Globus pallidus (tissue), 1 donor: ENCODE data around the gene TRERF1.
"Not testable (repeated sequence)": the region's sequence is repeated elsewhere in the genome, so short reads cannot be mapped to it uniquely, and the experiment has no call there.

Source experiments
- DNase-seq: peaks from one replicate; pipeline ENCODE4 v3.0.0-alpha.2; 2015; ENCODE audit warnings: low spot score

Gene TRERF1

DNA sequence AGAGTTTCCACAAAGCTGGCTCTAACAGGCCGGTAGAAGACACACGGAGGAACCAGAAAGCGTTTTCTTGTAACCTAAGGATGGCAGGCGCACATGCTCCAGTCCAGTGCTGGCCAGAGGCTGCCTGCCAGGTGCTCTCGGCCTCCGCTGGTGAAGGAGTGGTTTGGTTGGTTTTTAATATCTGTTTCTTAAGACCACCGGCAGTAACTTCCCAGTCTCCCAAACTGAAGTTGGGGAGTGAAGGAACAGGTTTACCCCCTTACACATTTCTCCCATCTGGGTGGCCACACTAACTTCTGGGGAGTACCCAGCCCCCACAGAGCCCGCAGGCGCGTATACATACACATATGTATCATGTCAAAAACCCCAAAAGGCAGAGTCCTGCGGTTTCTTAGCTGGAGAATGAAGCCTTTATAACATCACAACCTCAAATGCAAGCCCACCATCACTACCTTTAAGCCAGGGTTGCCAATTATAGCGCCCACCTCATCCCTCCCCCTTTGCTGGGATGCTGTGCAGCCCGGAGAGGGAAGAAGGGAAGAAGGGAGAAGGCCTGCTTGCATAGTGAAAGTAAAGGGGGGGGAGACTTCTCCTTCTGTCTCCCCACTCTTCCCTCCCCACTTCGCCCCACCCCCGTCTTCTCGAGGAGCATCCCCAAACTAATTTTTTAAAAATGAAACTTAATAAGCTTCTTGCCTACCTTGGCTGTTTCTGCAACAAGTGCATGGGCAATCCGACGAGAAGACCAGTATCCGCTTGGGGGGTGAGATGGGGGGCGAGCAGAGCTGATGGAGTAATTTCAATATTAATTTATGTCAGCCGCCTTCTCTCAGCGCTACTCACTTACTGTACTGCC, 1.0 kb downstream of the TRERF1 start:
- DNase-seq = peak; percentile 9

DNA sequence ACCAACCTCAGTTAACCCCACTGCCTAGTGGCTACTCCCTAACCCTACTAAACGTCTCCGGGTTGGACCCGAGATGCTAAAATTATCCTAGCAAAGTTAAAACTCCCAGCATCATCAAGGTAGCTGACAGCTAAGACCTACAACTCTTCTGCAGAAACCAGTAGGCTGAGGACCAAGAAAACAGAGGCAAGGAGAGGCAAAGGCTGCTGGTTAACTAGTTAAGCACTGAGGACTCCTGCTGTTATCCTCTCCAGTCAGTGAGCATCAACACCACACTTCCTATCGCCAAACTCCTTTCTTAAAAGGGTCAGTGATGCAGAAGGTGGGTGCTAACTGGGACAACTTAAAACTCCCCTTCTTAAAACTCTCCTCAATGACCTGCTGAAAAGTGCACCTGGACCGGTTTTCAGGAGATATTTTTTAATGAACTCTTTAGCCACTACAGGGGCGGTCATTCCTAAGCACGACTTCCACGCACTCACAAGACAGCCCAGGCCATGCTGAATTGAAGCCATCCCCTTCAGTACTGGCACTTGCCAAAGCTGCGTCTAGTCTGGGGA, 1.7 kb downstream of the TRERF1 start:
- no peak for DNase-seq

DNA sequence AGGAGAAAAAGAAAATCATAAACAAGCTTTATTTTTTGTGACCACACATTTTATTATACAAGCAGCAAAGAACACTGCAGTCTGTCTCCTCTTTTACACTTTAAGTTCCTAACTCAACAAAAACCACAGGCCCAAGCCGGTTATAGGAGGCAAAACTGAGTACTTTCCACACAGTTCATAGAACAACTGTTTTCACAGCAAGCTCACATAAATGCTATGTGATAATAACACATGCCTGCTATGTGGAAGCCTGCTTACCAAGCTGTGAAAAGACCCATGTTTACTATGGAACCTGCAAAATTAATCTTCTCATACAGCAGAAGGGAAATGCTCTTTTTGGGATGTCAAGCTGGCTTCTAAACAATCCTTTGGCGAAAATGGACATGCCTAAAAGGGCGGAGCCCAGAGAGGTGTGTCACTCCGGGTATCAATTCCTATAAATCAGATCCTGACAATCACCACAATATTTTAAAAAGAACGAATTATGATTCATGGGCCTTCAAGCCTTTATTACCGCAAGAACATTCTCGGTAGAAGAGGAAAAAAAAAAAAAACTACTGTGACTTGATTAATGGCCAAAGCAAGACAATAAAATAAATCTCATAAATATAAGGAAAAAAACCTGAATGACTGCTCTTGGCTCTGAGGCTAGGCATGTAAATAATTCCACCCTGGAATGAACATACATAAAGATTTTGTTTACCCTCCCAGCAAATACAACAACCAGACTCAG, 2.6 kb downstream of the TRERF1 start:
- no peak for DNase-seq

DNA sequence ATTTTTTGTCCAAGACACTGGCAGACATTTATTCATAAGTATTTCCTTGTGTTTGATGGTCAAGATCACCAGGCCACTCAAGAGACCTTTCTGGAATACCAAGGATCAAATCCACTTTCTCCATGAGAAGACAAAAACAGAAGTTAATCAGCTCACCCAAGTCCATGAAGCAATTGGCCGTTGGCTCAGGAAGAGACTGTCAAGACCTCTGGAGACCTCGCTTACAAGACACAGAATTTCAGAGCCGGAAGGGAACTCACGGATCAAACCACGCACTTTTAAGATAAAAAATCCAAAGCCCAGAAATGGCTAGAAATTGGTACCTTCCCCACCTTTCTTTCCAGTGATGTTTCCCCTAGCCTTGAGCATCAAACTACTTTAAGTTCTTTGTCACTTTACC, 3.3 kb downstream of the TRERF1 start:
- no peak for DNase-seq

DNA sequence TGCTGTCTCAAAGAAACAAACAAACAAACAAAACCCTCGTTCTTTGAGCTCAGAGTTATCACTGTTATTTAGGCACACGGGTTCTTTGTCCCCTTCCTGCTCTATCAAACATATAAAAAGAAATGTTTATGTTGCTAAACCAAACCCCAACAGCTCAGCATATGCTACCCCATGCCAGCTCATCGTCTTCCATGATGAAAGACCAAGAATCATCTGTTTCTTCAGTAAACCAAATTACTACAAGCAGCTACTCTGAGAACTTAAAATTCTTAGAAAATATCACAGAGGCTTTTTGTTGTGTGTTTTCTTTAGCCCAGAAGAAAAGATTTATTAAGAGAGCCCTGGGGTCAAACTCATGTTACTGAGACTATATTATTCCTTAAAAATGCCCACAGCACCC, 4.7 kb downstream of the TRERF1 start:
- no peak for DNase-seq

DNA sequence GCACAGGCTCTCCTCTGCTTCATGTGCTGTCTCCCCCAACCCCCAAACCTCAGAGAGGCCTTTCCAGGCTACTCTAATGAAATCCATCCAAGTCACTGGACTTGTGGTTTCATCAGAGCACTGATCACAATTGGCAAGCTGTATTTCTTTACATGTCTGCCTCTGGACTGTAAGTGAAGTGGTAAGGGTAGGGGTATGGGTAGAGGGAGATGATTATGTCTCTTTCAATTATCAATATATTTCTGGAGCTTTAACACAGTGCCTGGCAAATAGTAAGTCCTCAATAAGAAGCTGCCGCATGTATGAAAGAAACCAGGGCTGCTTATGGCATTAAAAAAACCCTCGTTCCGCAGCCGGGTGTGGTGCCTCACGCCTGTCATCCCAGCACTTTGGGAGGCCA, 5.4 kb downstream of the TRERF1 start:
- no peak for DNase-seq

DNA sequence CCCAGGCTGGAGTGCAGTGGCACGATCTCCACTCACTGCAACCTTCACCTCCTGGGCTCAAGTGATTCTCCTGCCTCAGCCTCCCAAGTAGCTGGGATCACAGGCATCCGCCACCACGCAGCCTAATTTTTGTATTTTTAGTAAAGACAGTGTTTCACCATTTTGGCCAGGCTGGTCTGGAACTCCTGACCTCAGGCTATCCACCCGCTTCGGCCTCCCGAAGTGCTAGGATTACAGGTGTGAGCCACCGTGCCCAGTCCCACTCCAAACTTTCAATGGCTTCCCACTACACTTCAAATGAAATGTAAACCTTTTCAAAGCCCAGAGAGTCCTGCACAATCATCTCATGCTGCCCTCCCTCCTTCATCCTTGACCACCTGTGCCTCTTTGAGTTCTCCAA, 5.8 kb downstream of the TRERF1 start:
- DNase-seq = not testable (repeated sequence)

DNA sequence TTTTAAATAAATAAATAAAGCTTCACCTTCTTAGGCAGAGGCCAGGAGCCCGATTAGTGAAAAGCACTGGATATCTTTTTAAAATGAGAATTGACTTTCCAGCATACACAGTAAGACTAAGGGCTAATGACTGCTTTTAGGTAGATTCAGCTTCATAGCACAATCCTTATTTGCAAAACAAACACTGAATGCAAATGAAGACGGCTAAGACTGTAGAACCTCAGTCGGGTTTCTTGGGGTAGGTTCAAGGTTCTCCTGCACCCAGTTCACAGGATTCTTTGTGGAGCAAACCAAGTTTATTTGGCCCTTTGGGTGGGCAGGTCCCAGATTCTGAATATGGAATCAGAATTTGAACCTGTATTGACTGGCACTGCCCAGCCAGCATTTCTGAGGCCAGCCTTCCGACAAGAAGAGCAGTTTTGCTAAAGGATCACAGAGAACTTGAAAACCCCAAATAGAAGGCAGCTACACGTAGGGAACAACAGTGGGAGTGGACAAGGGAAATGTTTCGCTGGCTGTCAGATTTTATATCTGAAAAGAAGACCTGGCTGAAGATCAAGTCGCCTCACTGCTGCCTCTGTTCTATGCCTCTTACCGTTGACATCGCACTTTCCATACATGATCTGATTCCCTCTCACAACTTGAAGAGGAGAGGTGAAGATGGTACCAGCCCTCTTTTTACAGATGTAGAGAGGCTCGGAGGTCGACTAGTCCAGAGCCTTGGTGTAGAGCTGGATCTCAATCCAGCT, 8.2 kb downstream of the TRERF1 start:
- no peak for DNase-seq

DNA sequence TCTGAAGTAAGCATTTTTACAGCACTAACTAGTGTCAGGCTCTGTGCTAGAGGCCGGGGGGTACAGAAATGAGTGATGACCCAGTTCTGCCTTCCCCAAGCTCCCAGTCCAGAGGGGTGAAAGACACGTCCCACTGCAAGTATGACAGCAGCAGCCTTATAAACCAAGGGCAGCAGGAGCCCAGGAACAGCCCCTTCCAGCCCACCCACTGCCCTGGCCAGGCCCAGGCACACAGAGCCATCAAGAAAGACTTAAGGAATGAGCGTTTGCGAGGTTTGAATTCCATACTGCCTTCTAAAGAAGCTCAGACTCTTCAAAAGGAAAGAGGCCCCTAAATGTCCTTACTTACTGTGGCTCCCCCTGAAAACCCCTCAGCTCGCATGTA, 10.0 kb downstream of the TRERF1 start:
- no peak for DNase-seq

DNA sequence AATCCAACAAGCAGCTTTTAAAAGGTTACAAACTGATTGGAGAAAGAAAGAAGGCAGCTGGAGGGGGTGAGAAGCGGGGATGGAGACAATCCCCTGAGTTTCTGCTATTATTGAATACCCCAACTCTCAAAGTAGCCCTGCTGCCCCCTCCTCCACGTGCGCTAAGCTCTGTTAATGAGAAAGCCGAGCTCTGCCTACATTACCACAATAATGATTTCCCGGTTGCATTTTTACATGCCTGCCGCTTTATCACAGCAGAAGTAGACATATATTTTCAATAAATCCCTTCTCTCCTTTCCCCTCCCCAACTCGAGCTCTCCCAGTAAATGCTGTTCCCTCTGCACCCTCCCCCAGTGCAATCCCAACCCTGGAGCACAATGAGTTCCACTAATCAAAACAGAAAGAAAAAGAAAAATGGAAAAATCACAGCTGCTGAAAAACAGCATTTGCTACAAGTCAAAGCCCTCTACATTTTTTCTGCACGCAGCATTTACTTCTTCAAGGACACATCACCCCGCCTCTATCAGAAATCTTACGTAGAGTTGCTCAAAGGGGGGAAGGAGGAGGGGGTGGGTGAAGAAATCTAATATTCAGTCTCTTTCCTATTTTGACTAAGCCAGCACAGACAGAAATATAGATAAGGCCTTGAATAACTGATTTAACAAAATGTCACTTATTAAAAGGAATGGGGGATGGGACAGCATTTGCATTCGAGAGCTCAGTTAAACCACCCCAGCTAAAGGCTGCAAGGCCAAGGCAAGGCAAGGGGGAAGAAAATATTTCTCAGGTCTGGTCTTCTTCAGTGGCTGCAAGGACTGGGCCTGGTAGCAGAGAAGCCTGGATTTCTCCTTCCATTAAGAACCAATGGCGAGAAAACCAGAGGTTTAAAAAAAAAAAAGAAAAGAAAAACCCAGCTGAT, 10.7 kb downstream of the TRERF1 start:
- DNase-seq = no peak

DNA sequence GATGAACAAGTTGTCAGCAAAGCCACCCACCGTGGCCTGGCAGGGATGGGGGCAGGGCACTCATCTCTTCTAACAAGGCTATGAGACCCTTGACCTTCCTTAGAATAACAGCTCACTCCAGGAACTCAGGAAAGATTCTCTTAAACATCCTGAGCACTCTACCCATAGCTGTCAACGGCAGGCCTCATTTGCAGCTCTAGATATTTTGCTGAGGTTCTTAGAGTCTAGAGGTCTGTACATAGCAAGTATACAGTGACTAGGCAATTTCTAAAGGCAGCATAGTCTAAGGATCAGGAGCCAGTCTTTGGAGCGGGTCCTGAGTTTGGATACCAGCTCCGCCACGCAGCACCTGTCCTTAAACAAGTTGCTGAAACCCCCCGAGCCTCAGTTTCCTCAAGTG, 11.7 kb downstream of the TRERF1 start:
- DNase-seq = no peak

DNA sequence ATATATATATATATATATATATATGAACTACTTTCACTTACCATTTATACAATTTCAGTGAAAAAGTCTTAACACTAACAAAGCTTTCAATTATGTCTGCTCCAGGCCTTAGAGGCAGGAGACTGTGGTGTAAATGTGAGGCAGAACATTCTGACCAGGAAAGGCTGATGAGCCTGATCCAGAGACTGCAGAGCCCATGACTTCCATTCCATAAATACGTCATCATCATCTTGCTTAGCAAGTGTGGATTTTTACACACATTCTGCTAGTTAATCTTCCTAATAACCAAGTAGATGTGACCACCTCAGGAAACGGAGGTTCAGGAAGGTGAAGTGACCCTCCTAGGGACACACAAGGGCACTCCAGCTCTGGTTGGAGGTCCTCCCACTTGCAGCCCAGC, 14.9 kb downstream of the TRERF1 start:
- no peak for DNase-seq

DNA sequence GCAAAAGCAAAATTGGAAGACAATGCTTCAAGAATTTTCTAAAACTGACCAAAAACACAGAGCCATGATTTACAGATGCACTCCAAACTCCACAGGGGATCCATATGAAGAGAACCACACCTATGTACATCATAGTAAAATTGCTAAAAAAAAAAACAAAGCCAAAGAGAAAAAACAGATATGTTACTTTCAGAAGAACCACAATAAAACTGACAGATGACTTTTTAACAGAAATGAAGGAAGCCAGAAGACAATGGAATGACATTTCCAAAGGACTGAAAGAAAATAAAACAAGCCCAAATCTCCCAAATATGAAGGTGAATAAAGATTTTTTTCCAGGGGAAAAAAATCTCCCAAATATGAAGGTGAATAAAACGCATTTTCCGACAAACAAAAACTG, 17.5 kb downstream of the TRERF1 start:
- DNase-seq = no peak

DNA sequence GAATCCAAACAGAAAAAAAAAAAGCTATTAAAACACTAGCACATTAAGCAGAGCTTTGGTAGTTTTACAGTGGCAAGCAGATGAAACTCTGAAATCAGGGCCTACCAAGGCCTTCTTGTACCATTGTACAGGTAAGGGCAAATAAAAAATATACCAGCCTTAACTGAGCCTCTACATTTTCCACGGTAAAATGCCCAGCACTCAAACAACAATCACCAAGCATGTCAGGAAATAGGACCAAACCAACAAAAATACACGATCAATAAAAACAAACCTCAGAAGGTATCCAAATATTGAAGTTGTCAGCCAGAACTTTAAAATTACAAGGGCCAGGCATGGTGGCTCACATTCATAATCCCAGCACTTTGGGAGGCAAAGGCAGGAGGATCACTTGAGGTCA, 18.3 kb downstream of the TRERF1 start:
- DNase-seq = no peak

DNA sequence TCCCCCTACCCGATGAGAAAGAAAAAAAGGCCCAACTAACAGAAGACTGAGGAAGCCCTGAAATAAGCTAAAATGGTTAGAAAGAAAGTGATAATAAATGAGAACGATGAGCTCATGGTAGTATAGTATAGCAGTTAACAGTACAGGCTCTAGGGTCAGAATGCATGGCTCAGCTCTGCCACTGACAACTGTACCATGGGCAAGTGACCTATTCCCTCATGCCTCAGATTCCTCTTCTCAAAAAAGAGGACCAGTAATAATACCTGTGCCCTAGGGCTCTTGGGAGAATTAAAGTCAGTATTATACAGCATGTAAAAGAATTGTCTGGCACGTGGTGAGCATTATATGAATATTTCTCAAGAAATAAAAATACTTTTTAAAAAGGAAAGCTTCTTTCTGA, 19.8 kb downstream of the TRERF1 start:
- no peak for DNase-seq

DNA sequence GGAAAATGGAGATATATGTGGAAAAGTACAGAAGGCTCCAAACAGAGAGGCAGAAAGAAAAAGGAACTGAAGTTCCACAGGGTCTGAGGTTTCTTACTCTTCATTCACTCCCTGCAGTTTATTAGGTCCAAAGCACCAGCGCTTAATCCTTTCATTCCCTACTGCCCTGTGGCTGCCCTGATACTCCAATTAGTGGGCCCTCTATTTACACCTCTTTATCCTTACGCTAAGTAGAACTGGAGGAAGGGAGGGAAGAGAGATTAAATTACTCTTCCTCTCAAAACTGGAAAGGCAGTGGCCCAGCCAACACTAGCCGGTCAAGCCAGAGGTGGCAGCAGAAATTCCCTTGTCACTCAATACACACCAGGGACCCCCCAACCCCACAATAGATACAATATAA, 20.4 kb downstream of the TRERF1 start:
- DNase-seq = no peak

DNA sequence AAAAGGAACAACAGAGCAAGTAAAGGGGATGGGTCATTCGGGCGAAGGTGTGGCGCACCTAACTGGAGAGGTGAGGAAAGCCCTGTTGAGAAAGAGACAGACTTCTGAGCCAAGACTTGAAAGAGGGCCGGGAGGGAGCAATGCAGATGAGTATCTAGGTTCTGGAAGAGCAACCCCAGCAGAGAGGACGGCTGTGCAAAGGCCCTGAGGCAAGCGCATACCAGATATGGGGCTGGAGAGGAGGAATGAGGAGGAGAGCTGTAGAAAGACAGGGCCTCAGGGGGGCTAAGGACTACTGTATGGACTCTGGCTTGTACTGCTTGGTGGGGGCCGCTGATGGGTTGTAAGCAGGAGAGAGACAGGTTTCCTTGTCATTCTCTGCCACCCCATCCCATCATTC, 21.9 kb downstream of the TRERF1 start:
- DNase-seq = no peak

DNA sequence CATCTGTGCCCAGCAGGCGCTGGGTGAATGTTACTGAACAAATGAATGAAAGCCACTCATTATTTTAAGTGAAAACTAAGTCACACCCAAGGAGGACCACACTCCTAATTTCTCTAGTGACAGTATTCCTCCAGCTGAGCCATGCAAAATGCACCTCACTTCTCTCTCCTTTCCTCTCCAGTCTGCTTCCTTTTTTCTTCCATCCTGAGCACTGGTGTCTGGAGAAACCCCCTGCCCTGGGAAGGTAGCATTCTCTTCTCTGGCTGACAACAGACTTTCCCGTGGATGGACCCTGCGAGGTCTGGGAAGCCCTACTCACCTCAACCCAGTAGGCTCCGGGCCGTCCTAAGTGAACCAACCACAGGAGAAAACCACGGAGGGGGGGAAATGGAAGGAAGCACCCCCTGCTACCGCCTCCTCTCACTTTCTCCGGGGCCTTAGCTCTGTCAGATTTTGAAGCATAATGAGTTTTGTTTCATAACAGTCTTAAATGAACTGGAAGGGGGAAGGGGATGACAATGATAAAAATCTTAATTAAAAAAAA, 22.6 kb downstream of the TRERF1 start:
- DNase-seq = no peak

DNA sequence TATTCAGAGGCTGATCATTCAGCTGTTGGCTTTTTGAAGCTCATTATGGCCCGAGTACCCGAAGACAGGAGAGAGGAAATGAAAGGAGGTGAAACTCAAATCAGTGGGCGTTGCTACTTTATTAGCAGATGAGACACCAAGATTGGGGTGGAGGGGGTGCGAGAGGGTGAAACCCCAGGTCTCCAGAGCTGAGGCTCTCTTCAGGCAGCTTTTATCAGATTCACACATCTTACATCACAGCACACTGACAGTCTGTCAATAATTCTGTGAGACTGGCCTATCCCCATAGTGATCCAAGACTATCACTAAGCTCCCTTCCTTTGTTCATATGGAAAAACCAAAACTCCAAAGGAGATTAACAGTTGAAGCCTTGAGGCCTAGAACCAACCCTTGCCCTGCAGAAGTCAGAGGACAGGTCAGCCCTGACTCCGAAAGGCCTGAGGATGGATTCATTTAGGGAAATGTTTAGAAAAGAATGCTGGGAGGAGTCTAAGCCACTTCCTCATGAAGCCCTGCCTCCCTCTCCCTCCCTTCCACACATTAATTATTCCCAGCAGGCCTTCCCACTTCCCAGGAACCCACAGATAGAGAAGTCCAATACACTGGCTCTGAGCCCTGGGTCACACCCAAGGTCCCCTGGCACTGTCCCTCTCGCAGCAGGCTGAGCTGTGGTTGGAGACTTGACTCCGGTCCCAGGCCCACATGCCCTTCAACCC, 23.2 kb downstream of the TRERF1 start:
- DNase-seq = no peak

DNA sequence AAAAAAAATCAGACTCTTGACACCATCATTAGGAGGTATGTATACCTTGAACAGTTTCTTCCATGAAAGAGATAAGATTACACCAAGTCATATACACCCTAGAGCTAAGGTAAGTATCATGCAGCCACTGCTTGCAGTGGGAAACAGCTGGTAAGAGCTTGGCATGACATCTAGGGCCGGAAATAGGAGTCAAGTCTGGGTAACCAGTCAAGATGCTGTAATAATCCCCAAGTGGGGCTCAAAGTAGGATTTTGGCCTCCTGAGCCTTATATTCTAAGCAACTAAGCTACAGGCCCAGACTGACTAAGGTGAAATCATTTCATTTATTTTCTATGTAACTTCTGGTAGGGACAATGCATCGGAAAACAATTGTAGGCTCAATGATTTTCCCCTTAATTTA, 23.9 kb downstream of the TRERF1 start:
- DNase-seq = no peak

DNA sequence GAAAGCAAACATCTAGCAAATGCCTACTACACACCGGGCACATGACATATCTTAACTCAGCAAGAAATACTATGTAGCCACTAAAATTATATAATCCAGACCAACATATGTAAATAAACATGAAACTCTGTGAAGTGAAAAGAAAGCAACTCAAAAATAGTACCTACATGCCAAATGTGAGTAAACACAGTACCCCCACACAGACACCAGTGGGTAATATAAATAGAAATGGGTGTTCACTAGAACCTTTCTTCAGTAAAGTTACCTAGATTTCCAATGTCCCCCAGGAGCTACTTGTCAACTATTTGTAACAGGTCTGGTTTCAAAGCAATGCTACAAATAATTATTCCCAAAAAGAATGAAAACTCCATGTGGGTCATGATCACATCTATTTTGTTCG, 25.5 kb downstream of the TRERF1 start:
- no peak for DNase-seq
